Stimulated activated naive B cell treated with anti-CD40 and anti-IgM and Interleukin-4, amounts not matched to agents 10 μg/mL and 1 μg/mL and 100 μg/mL, for 72 hours (primary cell): ENCODE results near the gene NLRP14.
A peak's percentile ranks its signal among the peaks of the same experiment; 100 is the strongest.

ENCODE experiments used
- ATAC-seq, 2 donors: fragments of 150-1000 bp; cut with Tn5 transposase; replicated peaks; 2 replicates each; pipeline ENCODE4 v1.10.0; 2021; ENCODE audit warnings: moderate library complexity in 1 of 2
- DNase-seq: peaks from one replicate; pipeline ENCODE4 v3.0.0; 2021
- H3K27ac Mint-ChIP-seq: one replicate; pipeline ENCODE4 v1.8.0; 2022; ENCODE audit warnings: mild to moderate bottlenecking, mixed read lengths
- H3K27me3 Mint-ChIP-seq, 2 donors: one replicate each; pipeline ENCODE4 v1.8.0; 2022; ENCODE audit warnings: mixed read lengths in 2 of 2
- H3K36me3 Mint-ChIP-seq, 2 donors: one replicate each; pipeline ENCODE4 v1.8.0; 2022; ENCODE audit warnings: mixed read lengths in 2 of 2, mild to moderate bottlenecking in 1 of 2
- H3K4me1 Mint-ChIP-seq, 2 donors: one replicate each; pipeline ENCODE4 v1.8.0; 2022; ENCODE audit warnings: mixed read lengths in 2 of 2, mild to moderate bottlenecking in 1 of 2
- H3K4me3 Mint-ChIP-seq, 2 donors: one replicate each; pipeline ENCODE4 v1.8.0; 2022; ENCODE audit warnings: mild to moderate bottlenecking in 2 of 2, mixed read lengths in 2 of 2, moderate library complexity in 1 of 2
- H3K9me3 Mint-ChIP-seq, 2 donors: one replicate each; pipeline ENCODE4 v1.8.0; 2022; ENCODE audit warnings: mixed read lengths in 2 of 2, mild to moderate bottlenecking in 1 of 2

NLRP14 gene

DNA sequence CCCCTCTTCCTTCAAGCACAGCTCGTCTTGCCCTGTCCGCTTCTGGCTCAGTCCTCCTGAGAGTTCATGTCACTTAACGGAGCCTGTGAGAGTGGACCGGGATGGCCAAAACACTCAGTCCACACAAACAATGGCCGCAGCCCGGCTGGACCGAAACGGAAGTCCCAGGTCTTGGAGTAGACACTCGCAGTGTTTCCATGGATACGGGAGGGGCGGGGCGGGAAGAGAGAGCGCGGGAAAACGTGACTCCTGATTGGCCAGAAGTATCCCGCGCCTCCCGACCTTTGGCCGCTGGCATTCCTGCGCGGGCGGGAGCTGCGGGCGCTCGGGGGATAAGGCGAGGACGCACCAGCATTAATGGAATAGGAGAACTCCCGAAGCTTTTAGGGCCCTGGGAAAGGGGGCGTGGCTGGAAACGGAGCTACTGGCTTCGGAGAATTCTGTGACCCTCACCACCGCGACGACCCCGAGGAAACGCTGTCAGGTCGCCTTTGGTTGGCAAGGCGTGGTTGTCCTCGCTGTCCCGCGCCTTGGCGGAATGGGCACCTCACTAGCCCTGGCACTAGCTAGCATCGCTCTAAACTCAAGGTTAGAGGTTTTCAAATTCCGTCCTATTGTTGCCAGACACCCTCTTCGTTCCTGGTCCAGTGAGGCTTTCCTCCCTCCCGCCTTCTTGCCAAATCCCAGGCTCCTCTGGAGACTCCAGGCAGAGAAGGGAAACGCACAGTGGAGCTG is at the start of gene NLRP14, which contains the start of gene ZNF214:
Gene NLRP14, plus strand, starts transcription at position 297 of the 735 bp plus-strand sequence. CDS start 18,108 bp downstream, outside the sequence.
Gene ZNF214, minus strand, starts transcription at position 164 of the 735 bp plus-strand sequence. CDS start 17,511 bp downstream, outside the sequence.
- no peak for DNase-seq
- Mint-ChIP-seq H3K9me3 (no peaks in the 10 kb centered on the region), H3K4me1 (peaks cover 5 to 12% of the 10 kb centered on the region in 2 donors), H3K27me3 (peaks cover 31 to 47% of the 10 kb centered on the region in 2 donors), H3K27ac (no peak within 1 kb of the TSS), H3K36me3 (no peaks in the 10 kb centered on the region), H3K4me3 (peak within 1 kb of the TSS; percentile 45 to 66)
- ATAC-seq, result peak in 1 of 2 donors; percentile 12

DNA sequence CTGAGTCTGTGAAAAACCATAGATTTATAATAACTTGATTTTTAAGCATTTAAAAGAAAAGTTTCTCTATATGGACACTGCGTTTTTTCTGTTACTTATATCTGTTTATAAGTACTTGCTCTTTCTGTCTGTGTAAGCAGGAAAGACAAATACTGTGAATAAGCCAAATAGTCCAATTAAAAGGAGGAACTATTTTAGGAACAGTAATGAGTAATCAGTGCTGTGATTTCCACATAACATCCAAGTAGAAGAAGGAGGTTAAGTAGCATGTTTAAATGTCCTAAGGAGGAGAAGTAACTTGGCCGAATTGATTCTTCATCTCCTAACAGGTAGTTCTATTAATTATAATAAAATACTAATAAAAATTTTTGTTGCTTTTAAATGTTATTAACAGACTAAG is 40.9 kb upstream of the NLRP14 start:
- Mint-ChIP-seq H3K27ac (no peak overlapping the region), H3K4me1 (no peaks in the 10 kb centered on the region), H3K36me3 (no peaks in the 10 kb centered on the region), H3K27me3 (peaks cover 0 to 4% of the 10 kb centered on the region in 2 donors), H3K4me3 (no peak overlapping the region), H3K9me3 (no peaks in the 10 kb centered on the region)
- DNase-seq (no peak), ATAC-seq (no peak)

GRCh38 chr11:6986487-6986886 is 33.8 kb upstream of the NLRP14 start:
- no peak for DNase-seq
- ATAC-seq, result no peak
- Mint-ChIP-seq H3K9me3 (peaks cover 3 to 6% of the 10 kb centered on the region in 2 donors), H3K27me3 (peaks cover 13 to 14% of the 10 kb centered on the region in 2 donors), H3K36me3 (no peaks in the 10 kb centered on the region), H3K4me3 (no peak overlapping the region), H3K4me1 (no peaks in the 10 kb centered on the region), H3K27ac (no peak overlapping the region)

DNA sequence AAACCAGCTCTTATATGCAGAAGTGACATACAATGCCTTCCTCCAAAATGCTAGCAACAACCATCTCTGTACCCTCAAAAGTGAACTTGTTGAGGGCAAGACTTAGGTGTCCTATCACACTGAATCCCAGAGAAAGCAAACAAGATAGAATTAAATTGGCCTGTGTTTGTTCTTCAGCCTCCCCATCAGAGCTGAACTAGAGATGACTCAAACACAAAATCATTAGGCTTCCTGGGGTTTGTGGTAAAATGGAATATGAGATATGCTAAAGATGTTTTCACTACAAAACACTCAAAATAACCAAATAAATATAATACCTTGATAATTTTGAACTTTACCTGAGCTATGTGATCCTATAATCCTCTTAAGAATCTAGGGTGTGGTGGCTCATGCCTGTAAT is 31.8 kb upstream of the NLRP14 start:
- Mint-ChIP-seq H3K36me3 (no peaks in the 10 kb centered on the region), H3K9me3 (peaks cover 3 to 6% of the 10 kb centered on the region in 2 donors), H3K27ac (no peak overlapping the region), H3K4me1 (no peaks in the 10 kb centered on the region), H3K27me3 (peaks cover 13 to 14% of the 10 kb centered on the region in 2 donors), H3K4me3 (no peak overlapping the region)
- DNase-seq, result no peak
- ATAC-seq, result no peak

DNA sequence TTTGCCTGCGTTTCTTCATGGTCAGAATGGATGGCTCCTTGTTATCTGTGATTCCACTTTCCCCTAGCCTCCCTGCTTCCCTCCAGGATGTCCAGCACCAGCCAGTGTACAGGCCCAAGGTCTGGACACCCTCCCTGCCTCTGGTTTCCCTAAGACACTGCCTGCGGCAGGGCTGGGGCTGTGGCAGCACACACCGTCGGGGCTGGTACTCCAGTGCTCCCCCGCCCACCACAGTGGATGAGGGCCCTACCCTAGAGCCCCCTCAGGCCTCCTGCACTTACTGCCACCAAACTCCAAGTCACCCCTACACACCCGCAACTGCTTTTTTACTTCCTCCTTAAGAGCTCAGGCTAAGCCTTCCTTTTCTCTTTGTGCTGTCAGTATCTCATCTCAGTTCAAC is 29.1 kb upstream of the NLRP14 start:
- Mint-ChIP-seq H3K4me1 (no peaks in the 10 kb centered on the region), H3K9me3 (peaks cover 3 to 4% of the 10 kb centered on the region in 2 donors), H3K4me3 (no peak overlapping the region), H3K27me3 (peaks cover 4 to 11% of the 10 kb centered on the region in 2 donors), H3K27ac (no peak overlapping the region), H3K36me3 (no peaks in the 10 kb centered on the region)
- no peak for ATAC-seq
- no peak for DNase-seq

GRCh38 chr11:6992026-6992425 is 28.3 kb upstream of the NLRP14 start:
- Mint-ChIP-seq H3K4me3 (no peak overlapping the region), H3K4me1 (no peaks in the 10 kb centered on the region), H3K27ac (no peak overlapping the region), H3K9me3 (no peaks in the 10 kb centered on the region), H3K27me3 (peaks cover 0 to 7% of the 10 kb centered on the region in 2 donors), H3K36me3 (no peaks in the 10 kb centered on the region)
- ATAC-seq (no peak), DNase-seq (no peak)

DNA sequence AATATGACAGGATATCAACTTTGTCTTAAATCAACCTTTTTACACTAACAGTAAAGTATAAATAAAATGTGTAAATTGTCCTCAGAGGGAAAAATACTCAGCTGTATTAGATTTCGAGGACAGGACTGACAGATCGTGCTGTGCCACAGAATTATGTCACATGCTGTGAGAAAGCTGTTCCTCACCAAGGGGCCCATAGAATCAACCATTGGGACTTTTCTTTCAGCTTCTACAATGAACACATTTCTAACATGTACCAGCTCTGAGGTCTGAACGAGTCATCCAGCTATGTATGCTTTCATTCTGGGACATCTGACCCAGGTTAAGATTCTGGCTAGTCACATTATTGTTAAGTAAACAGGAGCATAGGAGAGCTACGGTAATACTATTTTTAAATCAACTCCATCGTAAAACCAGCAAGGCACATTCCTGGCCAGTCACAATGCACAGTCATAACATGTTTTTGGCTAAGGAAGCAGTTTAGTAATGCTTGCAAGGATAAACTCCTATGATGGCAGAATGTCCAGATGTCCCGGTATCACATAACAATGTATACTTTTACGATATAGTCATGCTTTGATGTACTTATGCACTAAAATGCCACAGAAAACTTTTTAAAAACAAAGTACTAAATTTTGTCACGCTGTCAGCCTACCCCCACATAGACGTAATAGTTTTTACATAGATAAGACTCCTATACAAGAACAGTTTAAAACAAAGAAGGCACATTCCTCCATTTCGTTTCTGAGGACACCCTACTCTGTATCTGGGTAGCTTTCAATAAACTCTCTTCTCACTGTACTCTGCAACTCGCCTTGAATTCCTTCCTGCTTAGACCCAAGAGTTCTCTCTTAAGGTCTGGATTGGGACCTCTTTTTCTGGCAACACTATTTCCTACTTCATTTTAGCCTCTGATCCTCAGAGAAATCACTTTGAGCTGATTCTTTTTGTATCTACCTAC is 27.5 kb upstream of the NLRP14 start:
- DNase-seq, result no peak

DNA sequence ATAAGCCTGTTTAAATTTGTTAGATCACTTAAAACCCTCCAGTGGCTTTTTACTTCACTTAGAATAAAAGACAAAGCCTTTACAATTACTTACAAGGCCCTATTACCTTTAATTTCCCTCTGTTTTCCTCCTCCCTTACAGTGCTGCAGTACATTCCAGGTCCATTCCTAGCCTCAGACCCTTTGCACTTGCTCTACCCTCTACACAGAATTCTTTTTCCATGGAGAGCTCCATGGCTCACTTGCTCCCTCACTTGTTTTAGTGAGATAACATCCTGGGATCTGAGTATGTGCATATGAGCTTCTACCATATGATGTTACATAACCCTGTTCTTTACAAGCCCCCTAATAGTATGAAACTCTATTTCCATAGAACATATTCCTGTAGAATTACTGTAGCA is 24.6 kb upstream of the NLRP14 start:
- no peak for ATAC-seq
- H3K27me3 Mint-ChIP-seq, result peaks cover 0 to 23% of the 10 kb centered on the region in 2 donors

More for the DNA sequence above, 27.5 kb upstream of the NLRP14 start:
- Mint-ChIP-seq H3K9me3 (no peaks in the 10 kb centered on the region), H3K4me3 (no peak overlapping the region), H3K4me1 (no peaks in the 10 kb centered on the region), H3K27ac (no peak overlapping the region), H3K27me3 (peaks cover 0 to 7% of the 10 kb centered on the region in 2 donors), H3K36me3 (no peaks in the 10 kb centered on the region)
- ATAC-seq, result no peak

DNA sequence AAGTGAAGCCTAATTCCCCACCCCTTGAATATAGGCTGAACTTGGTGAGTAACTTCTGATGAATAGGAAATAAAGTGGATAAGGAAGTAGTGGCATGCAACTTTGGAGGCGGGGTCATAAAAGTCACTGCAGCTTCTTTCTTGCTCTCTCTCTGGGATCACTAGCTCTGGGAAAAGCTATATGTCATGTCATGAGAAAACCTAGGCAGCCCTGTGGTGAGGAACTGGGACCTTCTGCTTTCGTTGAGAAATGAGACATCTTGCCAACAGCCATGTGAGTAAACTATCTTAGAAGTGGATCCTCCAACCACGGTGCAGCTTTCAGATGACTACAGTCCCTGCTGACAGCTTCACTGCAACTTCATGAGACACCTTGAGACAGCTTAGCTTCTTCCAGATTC is 15.8 kb upstream of the NLRP14 start:
- ATAC-seq (no peak), DNase-seq (no peak)
- no peak overlapping the region for H3K4me3 Mint-ChIP-seq
- H3K36me3 Mint-ChIP-seq, result no peaks in the 10 kb centered on the region
- H3K27ac Mint-ChIP-seq, result no peak overlapping the region
- H3K4me1 Mint-ChIP-seq, result no peaks in the 10 kb centered on the region
- H3K27me3 Mint-ChIP-seq, result peaks cover 14 to 16% of the 10 kb centered on the region in 2 donors
- no peaks in the 10 kb centered on the region for H3K9me3 Mint-ChIP-seq

More for the DNA sequence above, 24.6 kb upstream of the NLRP14 start:
- H3K27ac Mint-ChIP-seq, result no peak overlapping the region
- H3K4me1 Mint-ChIP-seq, result no peaks in the 10 kb centered on the region
- H3K4me3 Mint-ChIP-seq, result no peak overlapping the region
- no peaks in the 10 kb centered on the region for H3K36me3 Mint-ChIP-seq
- no peaks in the 10 kb centered on the region for H3K9me3 Mint-ChIP-seq
- no peak for DNase-seq

DNA sequence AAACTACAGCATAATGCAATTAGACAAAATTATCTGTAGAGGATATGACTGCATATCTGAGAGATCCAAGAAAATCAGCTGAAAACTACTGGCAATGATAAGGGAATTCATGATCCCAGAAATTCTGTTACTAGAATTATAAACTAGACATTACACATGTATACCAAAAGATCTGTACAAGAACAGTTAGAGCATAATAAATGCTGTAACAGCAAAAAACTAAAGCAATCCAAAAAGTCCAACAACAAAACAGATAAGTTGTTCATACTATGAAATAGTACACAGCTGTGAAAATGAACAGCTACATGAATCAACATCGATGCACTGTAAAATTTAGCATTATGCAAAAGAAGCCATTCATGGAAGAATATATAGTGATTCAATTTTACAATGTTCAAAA is 6.2 kb upstream of the NLRP14 start:
- Mint-ChIP-seq H3K36me3 (no peaks in the 10 kb centered on the region), H3K4me1 (no peaks in the 10 kb centered on the region), H3K4me3 (no peak overlapping the region), H3K9me3 (no peaks in the 10 kb centered on the region), H3K27ac (no peak overlapping the region), H3K27me3 (peaks cover 9 to 20% of the 10 kb centered on the region in 2 donors)
- ATAC-seq (no peak), DNase-seq (no peak)

DNA sequence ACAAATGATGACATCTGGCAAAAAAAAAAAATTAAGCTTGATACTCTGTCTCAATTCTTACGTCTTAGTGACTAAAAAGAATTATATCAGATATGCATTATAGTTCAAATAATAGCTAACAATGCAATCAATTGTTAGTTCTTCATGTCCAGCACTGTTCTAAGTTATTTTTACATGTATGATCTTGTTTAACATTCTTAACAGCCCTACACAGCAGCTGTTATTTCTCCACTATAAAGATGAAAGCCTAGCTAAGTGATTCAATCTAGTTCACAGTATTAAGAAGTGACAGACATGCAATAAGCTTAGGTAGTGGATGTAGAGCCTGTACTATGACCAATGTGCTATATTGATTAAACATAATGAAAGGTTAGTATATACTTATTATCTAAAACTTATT is 4.3 kb upstream of the NLRP14 start:
- H3K4me3 Mint-ChIP-seq, result no peak overlapping the region
- H3K27me3 Mint-ChIP-seq, result peaks cover 22 to 25% of the 10 kb centered on the region in 2 donors
- ATAC-seq (no peak), DNase-seq (no peak)
- peaks cover 5 to 12% of the 10 kb centered on the region in 2 donors for H3K4me1 Mint-ChIP-seq
- H3K9me3 Mint-ChIP-seq, result no peaks in the 10 kb centered on the region
- H3K27ac Mint-ChIP-seq, result no peak overlapping the region
- no peaks in the 10 kb centered on the region for H3K36me3 Mint-ChIP-seq

DNA sequence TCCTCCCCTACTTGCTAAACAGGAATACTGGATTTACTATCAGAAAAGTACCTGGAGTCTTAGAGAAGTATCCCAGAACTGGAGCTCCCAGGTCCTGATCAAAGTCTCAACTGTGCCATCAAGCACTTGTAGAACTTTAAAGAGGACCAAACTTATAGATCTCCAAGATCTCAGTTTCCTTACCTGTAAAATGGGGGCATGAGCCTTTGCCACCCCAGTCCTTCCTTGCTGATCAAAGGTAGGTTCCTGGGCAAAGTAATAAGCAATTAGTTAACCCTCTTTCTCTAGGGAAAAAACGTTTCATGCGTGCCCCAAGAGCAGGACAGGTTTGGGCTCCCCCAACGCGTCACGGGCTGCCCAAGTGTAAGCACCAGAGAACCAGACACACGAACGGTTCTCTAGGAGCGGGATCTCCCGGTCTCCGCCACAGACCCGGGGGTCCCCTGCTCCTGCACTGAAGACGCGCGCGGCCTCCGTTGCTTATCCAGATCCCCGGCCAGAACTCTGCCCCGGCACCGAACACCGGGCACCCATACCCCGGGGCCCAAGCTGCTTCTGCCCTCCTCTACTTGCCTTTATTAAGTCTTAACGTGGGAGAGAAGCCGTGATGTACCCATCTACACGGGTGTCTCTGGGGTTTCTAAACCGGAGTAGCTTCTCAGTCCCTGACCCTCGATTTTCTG is 638 bp upstream of the NLRP14 start:
- DNase-seq (no peak), ATAC-seq (peak in 1 of 2 donors; percentile 23)
- Mint-ChIP-seq H3K4me1 (peaks cover 5 to 12% of the 10 kb centered on the region in 2 donors), H3K27me3 (peaks cover 31 to 40% of the 10 kb centered on the region in 2 donors), H3K27ac (no peak overlapping the region), H3K36me3 (no peaks in the 10 kb centered on the region), H3K4me3 (peak overlapping the region; percentile 45 to 66), H3K9me3 (no peaks in the 10 kb centered on the region)

- H3K36me3 Mint-ChIP-seq, result no peaks in the 10 kb centered on the region
- ATAC-seq, result no peak
- H3K9me3 Mint-ChIP-seq, result no peaks in the 10 kb centered on the region
- DNase-seq, result no peak
- peaks cover 31 to 47% of the 10 kb centered on the region in 2 donors for H3K27me3 Mint-ChIP-seq
- H3K27ac Mint-ChIP-seq, result no peak overlapping the region
- peaks cover 5 to 12% of the 10 kb centered on the region in 2 donors for H3K4me1 Mint-ChIP-seq
- no peak overlapping the region for H3K4me3 Mint-ChIP-seq
Observed at GRCh38 chr11:7021318-7021717, 1.0 kb downstream of the NLRP14 start.

GRCh38 chr11:7028141-7028540 is 7.9 kb downstream of the NLRP14 start:
- Mint-ChIP-seq H3K27ac (no peak overlapping the region), H3K27me3 (peaks cover 8 to 9% of the 10 kb centered on the region in 2 donors), H3K36me3 (no peaks in the 10 kb centered on the region), H3K9me3 (no peaks in the 10 kb centered on the region), H3K4me1 (no peaks in the 10 kb centered on the region), H3K4me3 (no peak overlapping the region)
- DNase-seq (no peak), ATAC-seq (no peak)
